ENCODE data around the gene LAMB3. TPM values are rescaled to one million over a fixed set of nuclear protein-coding genes. Genes with fewer than 3 reads are reported as not detected.
A peak's percentile ranks its signal among the peaks of the same experiment; 100 is the strongest.

The LAMB3 gene
- total RNA-seq, 1 experiment from 2014 or later = 90.0 TPM

GRCh38 chr1:209659909-209660308 lies 7.7 kb upstream of the LAMB3 start:
- intact Hi-C loops (cut with micrococcal nuclease; ENCODE audit: unreplicated experiment) = loop anchor here (10.0 kb wide), 3 partner anchors 235 to 295 kb away; no protein-coding TSS in a partner anchor
- Histone ChIP-seq H3K9me2 (ENCODE audit: insufficient read depth) (no peaks in the 10 kb centered on the region), H3F3A (ENCODE audit: insufficient read depth, low read depth) (peaks cover 20% of the 10 kb centered on the region), H3K4me2 (peak overlapping the region; percentile 35), H3K4me1 (replicated peaks; ENCODE audit: insufficient read depth) (peaks cover 49% of the 10 kb centered on the region), H3K36me3 (ENCODE audit: low read depth) (no peaks in the 10 kb centered on the region), H3K79me2 (ENCODE audit: low read depth) (no peaks in the 10 kb centered on the region), H3K27ac (peak overlapping the region; percentile 47), H2AFZ (peak overlapping the region; percentile 12; the same call in 1 of the 2 replicates), H3K27me3 (ENCODE audit: insufficient read depth, low read depth) (no peaks in the 10 kb centered on the region), H3K9me3 (ENCODE audit: insufficient read depth, low read depth) (no peaks in the 10 kb centered on the region), H4K20me1 (ENCODE audit: insufficient read depth) (no peaks in the 10 kb centered on the region), H3K4me3 (no peak overlapping the region)
- no TSS peak for BruUV-seq (replicated peaks)
- no peak for DNase-seq
- TF ChIP-seq CTCF (conservative IDR thresholded peaks at IDR 0.05) (no peak), EZH2 (IDR thresholded peaks at IDR 0.05; ENCODE audit: low read depth) (no peak)
- POLR2A ChIA-PET (ENCODE audit: unreplicated experiment) = no interaction called here
- CTCF ChIA-PET = no interaction called here

GRCh38 chr1:209657918-209658317 lies 5.7 kb upstream of the LAMB3 start:
- H4K20me1 ChIP-seq (ENCODE audit: insufficient read depth) = no peaks in the 10 kb centered on the region
- no peaks in the 10 kb centered on the region for H3K9me2 ChIP-seq (ENCODE audit: insufficient read depth)
- no peaks in the 10 kb centered on the region for H3K27me3 ChIP-seq (ENCODE audit: insufficient read depth, low read depth)
- H3K9me3 ChIP-seq (ENCODE audit: insufficient read depth, low read depth) = no peaks in the 10 kb centered on the region
- no peak for TF ChIP-seq CTCF (conservative IDR thresholded peaks at IDR 0.05)
- TF ChIP-seq EZH2 (IDR thresholded peaks at IDR 0.05; ENCODE audit: low read depth) = no peak
- no peak overlapping the region for H3K4me2 ChIP-seq
- no peak overlapping the region for H3K4me3 ChIP-seq
- peaks cover 67% of the 10 kb centered on the region for H3K4me1 ChIP-seq (replicated peaks; ENCODE audit: insufficient read depth)
- BruUV-seq (replicated peaks) = no TSS peak
- peaks cover 25% of the 10 kb centered on the region for H3F3A ChIP-seq (ENCODE audit: insufficient read depth, low read depth)
- no peaks in the 10 kb centered on the region for H3K79me2 ChIP-seq (ENCODE audit: low read depth)
- no peak overlapping the region for H2AFZ ChIP-seq
- intact Hi-C loops (cut with micrococcal nuclease; ENCODE audit: unreplicated experiment) = loop anchor here (10.0 kb wide), 3 partner anchors 233 to 293 kb away; no protein-coding TSS in a partner anchor
- POLR2A ChIA-PET (ENCODE audit: unreplicated experiment) = no interaction called here
- DNase-seq = no peak
- H3K36me3 ChIP-seq (ENCODE audit: low read depth) = no peaks in the 10 kb centered on the region
- CTCF ChIA-PET = no interaction called here
- H3K27ac ChIP-seq = peak overlapping the region; percentile 41; the same call in 1 of the 2 replicates

GRCh38 chr1:209657140-209657879 lies 5.1 kb upstream of the LAMB3 start:
- intact Hi-C loops (cut with micrococcal nuclease; ENCODE audit: unreplicated experiment) = loop anchor here (10.0 kb wide), 3 partner anchors 233 to 293 kb away; no protein-coding TSS in a partner anchor
- TF ChIP-seq EZH2 (IDR thresholded peaks at IDR 0.05; ENCODE audit: low read depth) = no peak
- no peak for TF ChIP-seq CTCF (conservative IDR thresholded peaks at IDR 0.05)
- H3K27ac ChIP-seq = peak overlapping the region; percentile 79
- no peaks in the 10 kb centered on the region for H3K9me3 ChIP-seq (ENCODE audit: insufficient read depth, low read depth)
- ChIA-PET CTCF (interaction anchor here (0.9 kb wide), 1 partner anchor 15 kb away, joined by 4 read pairs; no protein-coding TSS in a partner anchor), POLR2A (ENCODE audit: unreplicated experiment) (interaction anchor here (0.5 to 0.6 kb wide), 2 partner anchors 17 to 637 kb away, joined by 3 to 4 read pairs; no protein-coding TSS in a partner anchor)
- no peaks in the 10 kb centered on the region for H3K27me3 ChIP-seq (ENCODE audit: insufficient read depth, low read depth)
- H3K9me2 ChIP-seq (ENCODE audit: insufficient read depth) = no peaks in the 10 kb centered on the region
- no peak overlapping the region for H3K4me3 ChIP-seq
- peak overlapping the region; percentile 58 for H3K4me2 ChIP-seq
- peaks cover 73% of the 10 kb centered on the region for H3K4me1 ChIP-seq (replicated peaks; ENCODE audit: insufficient read depth)
- peaks cover 31% of the 10 kb centered on the region for H3F3A ChIP-seq (ENCODE audit: insufficient read depth, low read depth)
- H3K79me2 ChIP-seq (ENCODE audit: low read depth) = no peaks in the 10 kb centered on the region
- no peak overlapping the region for H2AFZ ChIP-seq
- TSS peak; percentile 5 for BruUV-seq (replicated peaks)
- H3K36me3 ChIP-seq (ENCODE audit: low read depth) = no peaks in the 10 kb centered on the region
- peak; percentile 69 to 84 for DNase-seq
- H4K20me1 ChIP-seq (ENCODE audit: insufficient read depth) = no peaks in the 10 kb centered on the region

Data from PC-9 (cell line).